WERI-Rb-1 (cell line): ENCODE results near the gene CEMP1.
"Not testable (repeated sequence)": the region's sequence is repeated elsewhere in the genome, so short reads cannot be mapped to it uniquely, and the experiment has no call there.

Experiments used
- DNase-seq: peaks from one replicate; pipeline ENCODE4 v3.0.0-alpha.2; 2020
- H3K27ac ChIP-seq: fragments of 250-450 bp; sonication (Bioruptor Pico); 2 replicates; pipeline ENCODE4 v1.5.1; 2020; ENCODE audit warnings: mild to moderate bottlenecking, moderate library complexity
- H3K27me3 ChIP-seq: fragments of 250-450 bp; sonication (Bioruptor Pico); 2 replicates; pipeline ENCODE4 v1.5.1; 2021; ENCODE audit warnings: mild to moderate bottlenecking, low read depth, moderate library complexity; ENCODE audit not compliant: insufficient read depth, severe bottlenecking
- H3K36me3 ChIP-seq: fragments of 250-450 bp; sonication (Bioruptor Pico); 2 replicates; pipeline ENCODE4 v1.5.1; 2020; ENCODE audit warnings: mild to moderate bottlenecking, moderate library complexity
- H3K4me3 ChIP-seq: 2 replicates; pipeline ENCODE4 v1.5.1; 2011; ENCODE audit warnings: low read depth, mild to moderate bottlenecking, control low read depth, low read length
- H3K9me3 ChIP-seq: fragments of 250-450 bp; sonication (Bioruptor Pico); 2 replicates; pipeline ENCODE4 v1.5.1; 2021; ENCODE audit warnings: mild to moderate bottlenecking, moderate library complexity; ENCODE audit not compliant: severe bottlenecking
- TF ChIP-seq, protein P1 (sequence below): IDR thresholded peaks from 2 replicates; pipeline ENCODE4 v1.5.1; 2011; ENCODE audit warnings: low read depth, mild to moderate bottlenecking, control low read depth, inconsistent platforms, low read length

The CEMP1 gene

DNA sequence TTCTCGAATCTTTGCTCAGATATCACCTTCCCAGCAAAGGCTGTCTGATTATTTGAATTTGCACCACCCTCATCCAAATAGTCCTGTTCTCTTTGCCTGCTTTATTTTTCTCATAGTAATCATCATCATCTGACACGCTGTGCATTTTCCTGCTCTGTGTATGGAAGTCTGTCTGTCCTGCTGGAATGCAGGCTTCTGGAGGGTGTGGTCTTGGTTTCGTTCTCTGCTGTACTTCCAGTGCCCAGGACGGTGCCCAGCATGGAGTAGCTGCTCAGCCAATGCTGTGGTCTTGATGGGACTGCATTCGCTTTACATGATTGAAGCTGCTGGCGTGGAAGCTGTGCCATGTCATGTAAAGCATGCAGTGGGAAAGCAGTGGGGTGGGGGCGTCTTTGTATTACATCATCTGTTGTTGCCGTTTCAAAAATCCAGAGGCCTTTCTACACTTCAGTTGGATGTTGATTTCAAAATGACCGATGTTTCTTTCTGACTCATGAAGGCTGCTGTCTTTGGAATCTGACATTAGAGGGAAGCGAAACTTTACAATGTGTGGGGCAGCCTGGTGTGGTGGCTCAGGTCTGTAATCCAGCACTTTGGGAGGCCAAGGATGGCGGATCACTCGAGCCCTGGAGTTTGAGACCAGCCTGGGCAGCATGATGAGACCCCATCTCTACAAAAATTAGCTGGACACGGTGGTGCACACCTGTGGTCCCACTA lies 23.7 kb upstream of the CEMP1 start:
- H3K36me3 ChIP-seq, H3K27ac ChIP-seq, H3K4me3 ChIP-seq, H3K9me3 ChIP-seq, DNase-seq, H3K27me3 ChIP-seq: not testable (repeated sequence)

DNA sequence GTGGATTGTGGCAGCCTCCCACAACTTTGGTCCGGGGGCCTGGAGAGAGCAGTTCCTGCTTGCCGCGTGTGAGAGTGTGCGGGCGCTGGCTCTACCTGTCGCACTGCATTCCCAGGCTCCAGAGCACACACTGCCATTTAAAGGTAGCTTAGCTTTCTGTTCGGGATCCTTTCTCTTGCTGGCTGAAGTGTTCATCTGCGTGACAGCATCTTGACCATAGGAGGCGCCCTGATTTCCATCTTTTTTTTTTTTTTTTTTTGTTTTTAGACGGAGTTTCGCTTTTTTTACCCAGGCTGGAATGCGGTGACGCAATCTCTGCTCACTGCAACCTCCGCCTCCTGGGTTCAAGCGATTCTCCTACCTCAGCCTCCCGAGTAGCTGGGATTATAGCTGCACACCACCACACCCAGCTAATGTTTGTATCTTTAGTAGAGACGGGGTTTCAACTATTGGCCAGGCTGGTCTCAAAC lies 20.2 kb upstream of the CEMP1 start:
- not testable (repeated sequence) for DNase-seq, H3K4me3 ChIP-seq, H3K36me3 ChIP-seq, H3K27ac ChIP-seq, H3K27me3 ChIP-seq, H3K9me3 ChIP-seq
- TF ChIP-seq, protein P1, sequence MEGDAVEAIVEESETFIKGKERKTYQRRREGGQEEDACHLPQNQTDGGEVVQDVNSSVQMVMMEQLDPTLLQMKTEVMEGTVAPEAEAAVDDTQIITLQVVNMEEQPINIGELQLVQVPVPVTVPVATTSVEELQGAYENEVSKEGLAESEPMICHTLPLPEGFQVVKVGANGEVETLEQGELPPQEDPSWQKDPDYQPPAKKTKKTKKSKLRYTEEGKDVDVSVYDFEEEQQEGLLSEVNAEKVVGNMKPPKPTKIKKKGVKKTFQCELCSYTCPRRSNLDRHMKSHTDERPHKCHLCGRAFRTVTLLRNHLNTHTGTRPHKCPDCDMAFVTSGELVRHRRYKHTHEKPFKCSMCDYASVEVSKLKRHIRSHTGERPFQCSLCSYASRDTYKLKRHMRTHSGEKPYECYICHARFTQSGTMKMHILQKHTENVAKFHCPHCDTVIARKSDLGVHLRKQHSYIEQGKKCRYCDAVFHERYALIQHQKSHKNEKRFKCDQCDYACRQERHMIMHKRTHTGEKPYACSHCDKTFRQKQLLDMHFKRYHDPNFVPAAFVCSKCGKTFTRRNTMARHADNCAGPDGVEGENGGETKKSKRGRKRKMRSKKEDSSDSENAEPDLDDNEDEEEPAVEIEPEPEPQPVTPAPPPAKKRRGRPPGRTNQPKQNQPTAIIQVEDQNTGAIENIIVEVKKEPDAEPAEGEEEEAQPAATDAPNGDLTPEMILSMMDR, result peak; percentile 6; the same call in 1 of the 2 replicates

DNA sequence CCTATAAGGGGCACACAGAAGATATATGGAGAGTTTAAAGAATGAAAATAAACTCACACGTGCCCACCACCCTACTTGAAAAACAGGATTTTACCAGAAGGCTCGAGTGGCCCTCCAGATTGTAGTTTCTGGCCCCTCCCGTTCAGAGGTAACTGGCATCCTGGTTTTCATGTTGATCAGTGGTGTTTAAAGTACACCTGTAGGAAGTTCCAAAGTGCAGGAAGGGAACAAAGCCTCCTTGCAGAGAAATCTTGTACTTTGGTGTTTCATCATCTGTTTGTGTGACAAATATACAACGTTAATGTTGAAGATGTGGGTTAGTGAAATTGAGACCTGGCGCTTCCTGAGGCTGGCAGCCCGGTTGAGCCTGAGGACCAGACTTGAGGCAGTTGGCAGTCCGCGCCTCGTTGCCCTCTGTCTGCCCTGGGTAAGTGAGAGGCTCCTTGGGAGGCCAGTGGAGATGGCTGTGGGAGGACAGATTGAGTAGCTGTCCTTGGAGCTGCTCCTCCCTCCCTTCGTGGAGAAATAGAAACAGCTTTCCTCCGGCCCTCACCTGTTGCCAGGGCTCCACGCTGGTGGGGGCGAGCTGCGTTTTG lies 19.2 kb upstream of the CEMP1 start:
- H3K36me3 ChIP-seq, DNase-seq, H3K4me3 ChIP-seq, H3K27me3 ChIP-seq, H3K9me3 ChIP-seq, H3K27ac ChIP-seq: not testable (repeated sequence)

DNA sequence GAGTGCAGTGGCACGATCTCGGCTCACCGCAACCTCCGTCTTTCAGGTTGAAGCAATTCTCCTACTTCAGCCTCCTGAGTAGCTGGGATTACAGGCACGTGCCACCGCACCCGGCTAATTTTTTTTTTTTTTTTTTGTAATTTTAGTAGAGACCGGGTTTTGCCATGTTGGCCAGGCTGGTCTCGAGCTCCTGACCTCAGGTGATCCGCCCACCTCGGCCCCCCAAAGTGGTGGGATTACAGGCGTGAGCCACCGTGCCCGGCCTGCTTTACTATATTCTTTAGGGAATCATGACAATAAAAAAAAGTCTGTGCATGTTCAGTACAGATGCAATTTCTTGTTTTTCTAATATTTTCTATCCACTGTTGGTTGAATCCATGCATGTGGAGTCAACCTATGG lies 12.6 kb upstream of the CEMP1 start:
- not testable (repeated sequence) for H3K27ac ChIP-seq, H3K4me3 ChIP-seq, H3K27me3 ChIP-seq, DNase-seq, H3K36me3 ChIP-seq, H3K9me3 ChIP-seq

DNA sequence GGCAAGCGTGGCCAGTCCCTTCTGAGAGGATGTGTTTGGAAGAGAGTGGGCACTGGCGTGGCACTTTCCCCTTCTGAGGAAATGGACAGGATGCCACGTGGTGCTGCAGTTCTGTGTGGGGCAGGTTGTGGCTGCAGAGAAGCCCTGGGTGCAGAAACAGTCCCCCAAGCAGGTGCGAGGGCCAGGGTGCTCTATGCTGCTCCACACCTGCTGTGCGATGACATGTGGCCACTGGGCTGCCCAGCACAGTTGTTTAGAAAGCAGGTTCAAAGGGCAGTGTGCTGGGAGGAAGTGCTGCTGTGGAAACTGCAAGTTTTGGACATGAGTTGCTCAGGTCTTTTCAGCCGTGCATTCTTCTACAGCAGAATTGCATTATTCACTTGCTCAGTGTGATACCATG lies 10.2 kb upstream of the CEMP1 start:
- not testable (repeated sequence) for H3K9me3 ChIP-seq, H3K36me3 ChIP-seq, H3K27ac ChIP-seq, DNase-seq, H3K4me3 ChIP-seq, H3K27me3 ChIP-seq

DNA sequence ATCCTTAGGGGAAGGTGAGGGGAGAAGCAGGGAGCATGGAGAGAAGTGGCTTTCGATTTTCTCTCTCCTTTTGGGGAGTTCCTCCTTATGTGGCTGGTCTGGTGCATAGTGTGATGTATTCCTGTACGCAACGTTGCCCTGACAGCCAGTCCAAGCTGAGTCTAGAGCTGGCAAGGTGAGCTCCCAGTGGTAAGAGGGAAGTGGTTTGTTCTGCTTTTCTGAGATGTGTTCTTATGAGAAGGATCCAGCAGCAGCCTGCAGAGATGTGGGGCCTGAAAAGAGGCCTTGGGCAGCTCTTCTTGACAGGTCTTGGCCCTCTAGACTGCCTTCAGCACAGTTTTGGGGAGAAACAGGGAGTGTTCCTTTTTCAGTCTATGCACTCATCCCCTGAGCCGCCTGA lies 9.7 kb upstream of the CEMP1 start:
- not testable (repeated sequence) for H3K4me3 ChIP-seq, H3K27ac ChIP-seq, DNase-seq, H3K36me3 ChIP-seq, H3K9me3 ChIP-seq, H3K27me3 ChIP-seq

DNA sequence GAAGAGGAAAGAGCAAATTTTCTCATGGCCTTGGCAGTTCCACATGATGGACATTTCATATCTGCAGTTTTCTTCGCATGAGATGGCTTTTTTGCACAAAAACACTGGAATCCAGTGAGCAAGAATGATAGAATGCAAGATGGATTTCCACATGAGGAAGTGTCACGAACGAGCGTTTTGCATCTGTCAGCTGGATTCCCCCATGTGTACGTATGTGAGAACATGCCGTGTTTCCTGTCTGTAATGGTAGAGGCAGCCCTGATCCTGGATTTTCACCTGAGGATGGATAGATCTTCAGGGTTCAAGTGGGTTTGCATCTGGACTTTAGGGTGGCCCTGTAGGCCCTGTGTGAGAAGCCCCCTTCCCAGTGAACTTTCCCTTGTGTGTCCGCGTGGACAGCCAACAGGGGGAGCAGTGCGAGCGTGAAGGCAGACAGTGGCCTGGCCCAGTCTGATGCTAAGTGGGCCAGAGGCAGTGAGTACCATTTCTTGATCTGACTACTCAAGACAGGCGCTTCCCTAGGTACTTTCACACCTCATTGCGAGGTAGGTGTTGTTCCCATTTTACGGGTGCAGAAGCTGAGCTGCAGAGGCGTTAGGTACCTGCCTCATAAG lies 8.7 kb upstream of the CEMP1 start:
- not testable (repeated sequence) for H3K27ac ChIP-seq, H3K27me3 ChIP-seq, H3K4me3 ChIP-seq, H3K36me3 ChIP-seq, H3K9me3 ChIP-seq
- TF ChIP-seq, protein P1, result peak; percentile 42
- DNase-seq, result peak; percentile 52

DNA sequence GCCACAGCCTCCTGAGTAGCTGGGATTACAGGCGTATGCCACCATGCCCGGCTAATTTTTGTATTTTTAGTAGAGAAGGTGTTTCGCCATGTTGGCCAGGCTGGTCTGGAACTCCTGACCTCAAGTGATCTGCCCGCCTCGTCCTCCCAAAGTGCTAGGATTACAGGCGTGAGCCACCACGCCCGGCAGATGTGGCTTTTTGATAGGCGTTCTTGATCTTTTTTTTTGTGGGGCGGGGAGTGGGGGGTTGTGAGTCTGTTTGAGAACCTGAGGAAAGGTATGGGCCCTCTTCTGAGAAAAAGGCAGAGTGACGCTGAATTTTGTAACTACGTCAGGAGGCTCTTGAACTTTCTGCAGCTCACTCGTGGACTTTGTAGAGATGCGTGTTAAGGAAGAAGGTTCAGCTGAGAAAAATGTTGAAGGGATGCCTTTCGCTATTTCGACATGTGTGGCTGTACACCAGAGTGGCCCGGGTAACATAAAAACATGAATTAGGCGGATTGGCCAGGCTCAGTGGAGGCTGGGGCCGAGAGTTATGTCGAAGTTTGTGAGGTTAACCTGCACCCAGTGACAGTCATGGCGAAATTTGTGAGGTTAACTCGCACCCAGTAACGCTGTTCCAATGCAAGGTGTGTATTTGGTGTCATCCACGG lies 8.1 kb upstream of the CEMP1 start:
- not testable (repeated sequence) for H3K27ac ChIP-seq, H3K36me3 ChIP-seq, H3K4me3 ChIP-seq, H3K27me3 ChIP-seq, DNase-seq, H3K9me3 ChIP-seq
